ENCODE data around the gene DPEP3.

The DPEP3 gene

DNA sequence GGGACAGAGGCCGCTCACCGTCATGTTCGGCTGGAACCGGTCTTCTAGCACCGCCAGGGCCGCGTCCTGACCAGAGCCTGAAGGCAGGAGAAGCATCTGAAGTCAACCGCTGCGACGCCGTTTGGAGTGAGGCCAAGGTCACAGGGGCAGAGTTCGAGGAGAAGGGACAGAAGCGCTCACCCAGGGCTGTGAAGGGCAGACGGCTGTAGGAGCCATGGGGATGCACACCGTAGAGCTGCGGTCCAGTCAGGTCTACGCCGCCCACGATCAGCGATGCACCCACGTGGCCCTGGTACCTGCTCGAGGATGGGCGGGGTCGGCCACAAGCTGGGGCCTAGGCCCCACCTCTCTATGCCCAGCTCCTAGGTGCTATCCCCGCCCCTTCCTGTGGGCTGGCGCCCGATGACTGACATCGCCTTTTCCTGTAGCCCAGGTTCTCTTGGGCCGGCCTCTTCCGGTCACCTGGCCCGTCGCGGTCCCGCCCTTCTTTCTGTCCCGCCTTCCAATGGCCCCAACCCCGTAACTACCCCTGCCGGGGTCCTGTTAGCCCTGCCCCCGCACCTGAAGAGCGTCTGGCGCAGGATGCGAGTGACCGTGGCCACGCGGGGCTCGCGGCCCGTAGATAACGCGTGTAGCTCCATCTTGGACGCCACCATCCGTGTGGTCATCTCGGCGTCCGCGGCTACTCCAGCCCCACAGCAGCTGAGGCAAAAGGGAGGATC, 44.7 kb downstream of the DPEP3 start:
- H3K4me3 ChIP-seq (ENCODE audit: low read length in 2 of 2): peak overlapping the region; percentile 98
- H3K36me3 ChIP-seq (ENCODE audit: control insufficient read depth in 2 of 2, insufficient read depth in 2 of 2, low read length in 2 of 2): peaks cover 7 to 13% of the 10 kb centered on the region in 2 donors
- peak overlapping the region; percentile 84 for H3K9ac ChIP-seq (ENCODE audit: low read length in 2 of 2)
- H3K27ac ChIP-seq (ENCODE audit: low read length): peak overlapping the region; percentile 76
- peaks cover 29% of the 10 kb centered on the region for H3K4me1 ChIP-seq (ENCODE audit: control insufficient read depth, insufficient read depth, low read length)
- H3K27me3 ChIP-seq (ENCODE audit: control insufficient read depth in 1 of 2, insufficient read depth in 2 of 2, low read length in 2 of 2): no peaks in the 10 kb centered on the region
- no peaks in the 10 kb centered on the region for H3K9me3 ChIP-seq (ENCODE audit: control insufficient read depth in 2 of 2, low read length in 2 of 2)

DNA sequence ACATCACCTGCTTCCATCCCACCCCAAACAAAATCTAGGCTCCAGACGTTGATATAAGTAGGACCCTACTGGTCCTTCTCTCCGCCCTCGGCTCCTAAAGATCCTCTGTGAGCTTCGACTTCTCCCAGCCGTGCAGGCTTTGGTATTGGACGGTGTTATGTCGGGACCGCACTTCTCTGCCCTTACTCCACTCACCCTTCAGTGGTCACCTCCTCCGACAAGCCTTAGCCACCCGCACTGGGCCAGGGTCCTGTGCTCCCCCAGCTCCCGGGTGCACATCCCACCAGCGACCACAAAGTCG, 45.2 kb downstream of the DPEP3 start:
- Histone ChIP-seq H3K27me3 (ENCODE audit: control insufficient read depth in 1 of 2, insufficient read depth in 2 of 2, low read length in 2 of 2) (no peaks in the 10 kb centered on the region), H3K9me3 (ENCODE audit: control insufficient read depth in 2 of 2, low read length in 2 of 2) (no peaks in the 10 kb centered on the region), H3K36me3 (ENCODE audit: control insufficient read depth in 2 of 2, insufficient read depth in 2 of 2, low read length in 2 of 2) (peaks cover 6 to 13% of the 10 kb centered on the region in 2 donors), H3K27ac (ENCODE audit: low read length) (peak overlapping the region; percentile 76), H3K9ac (ENCODE audit: low read length in 2 of 2) (peak overlapping the region; percentile 75 to 84), H3K4me3 (ENCODE audit: low read length in 2 of 2) (peak overlapping the region; percentile 98), H3K4me1 (ENCODE audit: control insufficient read depth, insufficient read depth, low read length) (peaks cover 26% of the 10 kb centered on the region)

DNA sequence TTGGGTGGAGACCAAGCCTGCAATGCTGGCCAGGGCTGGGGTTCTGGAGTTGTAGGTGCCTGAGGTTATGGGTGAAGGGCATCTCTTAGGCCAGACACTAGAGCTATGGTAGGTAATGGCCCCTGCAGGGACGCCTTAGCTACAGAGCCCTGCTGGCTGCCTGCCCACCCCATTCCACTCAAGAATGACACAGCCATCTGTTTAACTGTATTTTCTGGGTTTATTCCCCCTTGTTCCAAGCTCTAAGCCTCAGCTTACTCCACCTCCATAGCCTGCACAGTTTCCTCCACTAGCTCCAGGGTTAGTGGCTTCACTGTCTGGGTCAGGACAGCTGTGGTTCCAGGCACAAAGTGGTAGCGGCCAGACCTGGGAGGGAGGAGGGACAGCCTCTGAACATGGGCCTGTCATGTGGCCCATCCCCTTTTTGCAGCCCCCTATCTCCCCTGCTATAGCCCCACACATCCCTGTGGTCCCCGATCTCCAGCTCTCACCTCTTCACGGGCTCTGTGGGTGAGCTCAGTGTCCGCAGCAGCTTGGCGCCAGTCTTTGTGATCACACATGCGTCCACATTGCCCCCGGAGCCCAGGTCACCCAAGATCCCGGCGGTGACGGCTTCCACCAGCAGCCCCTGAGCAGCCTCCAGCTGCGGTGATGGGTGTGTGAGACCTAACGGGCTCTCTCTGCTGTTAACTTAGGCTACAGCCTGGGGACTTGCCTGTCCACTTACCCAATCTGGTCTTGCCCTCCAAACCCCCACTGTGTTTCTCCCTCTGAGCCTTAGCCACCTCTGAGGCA, 45.8 kb downstream of the DPEP3 start:
- Histone ChIP-seq H3K36me3 (ENCODE audit: control insufficient read depth in 2 of 2, insufficient read depth in 2 of 2, low read length in 2 of 2) (peaks cover 6 to 11% of the 10 kb centered on the region in 2 donors), H3K4me3 (ENCODE audit: low read length in 2 of 2) (peak overlapping the region; percentile 98), H3K27ac (ENCODE audit: low read length) (peak overlapping the region; percentile 76), H3K9ac (ENCODE audit: low read length in 2 of 2) (peak overlapping the region; percentile 75 to 84), H3K4me1 (ENCODE audit: control insufficient read depth, insufficient read depth, low read length) (peaks cover 23% of the 10 kb centered on the region), H3K9me3 (ENCODE audit: control insufficient read depth in 2 of 2, low read length in 2 of 2) (no peaks in the 10 kb centered on the region), H3K27me3 (ENCODE audit: control insufficient read depth in 1 of 2, insufficient read depth in 2 of 2, low read length in 2 of 2) (no peaks in the 10 kb centered on the region)

DNA sequence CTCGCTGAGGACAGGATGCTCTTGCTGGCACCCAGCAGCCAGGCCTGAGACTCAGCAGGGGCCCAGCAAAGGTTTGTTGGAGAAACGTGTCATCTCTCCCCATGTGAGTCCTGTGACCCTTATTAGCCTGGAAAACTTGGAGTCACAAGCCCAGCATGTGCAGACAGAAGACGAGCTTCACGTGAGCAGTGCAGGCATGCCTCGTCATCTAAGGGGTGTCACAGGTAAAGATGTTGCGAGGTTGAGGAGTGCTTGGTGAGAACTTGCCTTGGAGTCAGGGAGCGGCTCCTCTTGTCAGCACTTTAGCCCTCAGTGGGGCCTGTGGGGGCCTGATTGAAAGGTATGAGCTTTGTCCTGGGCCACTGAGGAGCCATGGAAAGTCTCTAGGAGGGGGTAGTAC, 46.5 kb downstream of the DPEP3 start:
- H3K4me3 ChIP-seq (ENCODE audit: low read length in 2 of 2): no peak overlapping the region
- no peak overlapping the region for H3K9ac ChIP-seq (ENCODE audit: low read length in 2 of 2)
- H3K36me3 ChIP-seq (ENCODE audit: control insufficient read depth in 2 of 2, insufficient read depth in 2 of 2, low read length in 2 of 2): peaks cover 7 to 11% of the 10 kb centered on the region in 2 donors
- H3K4me1 ChIP-seq (ENCODE audit: control insufficient read depth, insufficient read depth, low read length): peaks cover 23% of the 10 kb centered on the region
- no peak overlapping the region for H3K27ac ChIP-seq (ENCODE audit: low read length)
- H3K27me3 ChIP-seq (ENCODE audit: control insufficient read depth in 1 of 2, insufficient read depth in 2 of 2, low read length in 2 of 2): no peaks in the 10 kb centered on the region
- H3K9me3 ChIP-seq (ENCODE audit: control insufficient read depth in 2 of 2, low read length in 2 of 2): no peaks in the 10 kb centered on the region

DNA sequence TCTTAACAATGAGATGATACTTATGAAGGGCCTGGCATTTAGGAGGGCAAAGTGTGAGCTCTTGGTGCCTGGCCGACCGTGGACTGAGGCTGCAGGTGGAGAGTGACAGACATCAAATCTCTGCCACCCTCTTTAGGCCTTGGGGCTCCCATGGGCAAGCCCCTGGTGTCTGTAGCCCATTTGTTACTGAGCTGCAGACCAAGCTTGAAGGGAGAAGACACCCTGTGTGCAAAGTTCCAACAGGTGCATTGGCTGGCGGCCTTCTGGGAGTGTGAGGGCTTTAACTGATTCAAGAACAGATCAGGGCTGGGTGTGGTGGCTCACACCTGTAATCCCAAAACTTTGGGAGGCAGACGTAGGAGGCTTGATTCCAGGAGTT, 47.8 kb downstream of the DPEP3 start:
- Histone ChIP-seq H3K36me3 (ENCODE audit: control insufficient read depth in 2 of 2, insufficient read depth in 2 of 2, low read length in 2 of 2) (peaks cover 15 to 20% of the 10 kb centered on the region in 2 donors), H3K4me3 (ENCODE audit: low read length in 2 of 2) (no peak overlapping the region), H3K4me1 (ENCODE audit: control insufficient read depth, insufficient read depth, low read length) (peaks cover 23% of the 10 kb centered on the region), H3K27ac (ENCODE audit: low read length) (no peak overlapping the region), H3K9ac (ENCODE audit: low read length in 2 of 2) (no peak overlapping the region), H3K27me3 (ENCODE audit: control insufficient read depth in 1 of 2, insufficient read depth in 2 of 2, low read length in 2 of 2) (no peaks in the 10 kb centered on the region), H3K9me3 (ENCODE audit: control insufficient read depth in 2 of 2, low read length in 2 of 2) (no peaks in the 10 kb centered on the region)

DNA sequence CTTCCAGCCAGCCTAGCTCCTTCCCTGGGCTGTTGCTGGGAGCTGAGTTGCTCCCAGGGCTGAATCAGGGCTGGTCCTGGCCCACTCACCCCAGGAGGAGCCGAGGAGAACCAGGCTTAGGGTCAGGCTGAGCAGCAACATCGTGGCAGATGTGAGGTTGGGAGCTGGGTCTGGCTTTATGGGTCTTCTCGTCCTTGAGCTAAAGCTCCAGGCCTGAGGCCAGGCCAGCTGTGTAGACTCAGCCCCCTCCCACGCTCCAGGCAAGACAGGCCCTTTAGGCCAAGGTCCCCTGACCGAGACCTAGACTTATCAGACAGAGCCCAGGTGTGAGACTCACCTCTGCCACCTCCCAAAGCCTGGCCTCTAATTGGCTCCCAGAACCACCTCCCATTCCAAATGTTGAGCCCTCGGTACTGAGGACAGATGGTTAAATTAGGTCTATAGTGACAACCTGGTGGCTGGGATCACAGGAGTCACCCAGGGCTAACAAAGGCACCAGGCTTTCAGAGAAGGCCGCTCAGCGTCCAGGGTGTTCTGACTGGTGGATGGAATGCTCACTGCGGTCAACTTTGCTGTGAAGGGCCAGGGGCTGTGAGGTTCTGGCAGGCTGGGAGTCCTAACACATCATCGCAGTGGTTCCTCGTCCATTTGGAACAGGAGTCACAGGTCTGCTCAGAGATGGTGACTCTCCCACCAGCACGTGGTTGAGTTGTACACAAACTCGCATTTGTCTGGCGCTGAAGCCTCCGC, 48.4 kb downstream of the DPEP3 start, which contains the start of gene CTRL:
Gene CTRL, minus strand, starts transcription at position 151 of the 750 bp plus-strand sequence. Its CDS starts 10 bp downstream, at position 141.
- H3K27me3 ChIP-seq (ENCODE audit: control insufficient read depth in 1 of 2, insufficient read depth in 2 of 2, low read length in 2 of 2): no peaks in the 10 kb centered on the region
- no peak within 1 kb of the TSS for H3K9ac ChIP-seq (ENCODE audit: low read length in 2 of 2)
- no peak within 1 kb of the TSS for H3K27ac ChIP-seq (ENCODE audit: low read length)
- H3K4me3 ChIP-seq (ENCODE audit: low read length in 2 of 2): no peak within 1 kb of the TSS
- H3K9me3 ChIP-seq (ENCODE audit: control insufficient read depth in 2 of 2, low read length in 2 of 2): no peaks in the 10 kb centered on the region
- peaks cover 16 to 21% of the 10 kb centered on the region in 2 donors for H3K36me3 ChIP-seq (ENCODE audit: control insufficient read depth in 2 of 2, insufficient read depth in 2 of 2, low read length in 2 of 2)
- H3K4me1 ChIP-seq (ENCODE audit: control insufficient read depth, insufficient read depth, low read length): peaks cover 20% of the 10 kb centered on the region

DNA sequence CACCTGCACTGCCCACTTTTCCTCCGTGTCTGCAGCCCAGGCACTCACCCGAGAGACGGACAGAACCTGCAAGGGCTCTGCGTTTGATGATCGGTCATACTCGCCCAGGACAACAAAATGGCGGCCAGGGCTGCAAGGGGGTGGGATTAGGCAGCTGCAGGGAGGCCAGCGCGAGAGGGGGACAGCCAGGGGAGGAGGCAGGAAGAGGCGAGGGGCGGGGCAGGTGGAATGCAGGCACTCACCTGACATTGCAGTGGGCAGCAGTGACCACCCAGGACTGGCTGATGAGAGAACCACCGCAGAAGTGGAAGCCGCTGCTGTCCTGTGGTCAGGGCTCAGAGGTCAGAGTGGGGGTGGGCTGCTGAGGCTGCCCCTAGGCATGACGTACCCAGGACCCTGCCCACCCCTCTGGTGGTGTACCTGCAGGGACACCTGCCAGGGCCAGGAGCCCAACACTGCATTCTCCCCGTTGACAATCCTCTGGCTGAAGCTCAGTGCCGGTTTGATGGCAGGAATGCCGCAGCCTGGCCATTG, 49.6 kb downstream of the DPEP3 start:
- Histone ChIP-seq H3K4me1 (ENCODE audit: control insufficient read depth, insufficient read depth, low read length) (peaks cover 29% of the 10 kb centered on the region), H3K36me3 (ENCODE audit: control insufficient read depth in 2 of 2, insufficient read depth in 2 of 2, low read length in 2 of 2) (peaks cover 16 to 21% of the 10 kb centered on the region in 2 donors), H3K27ac (ENCODE audit: low read length) (no peak overlapping the region), H3K9me3 (ENCODE audit: control insufficient read depth in 2 of 2, low read length in 2 of 2) (no peaks in the 10 kb centered on the region), H3K4me3 (ENCODE audit: low read length in 2 of 2) (no peak overlapping the region), H3K27me3 (ENCODE audit: control insufficient read depth in 1 of 2, insufficient read depth in 2 of 2, low read length in 2 of 2) (no peaks in the 10 kb centered on the region), H3K9ac (ENCODE audit: low read length in 2 of 2) (no peak overlapping the region)

DNA sequence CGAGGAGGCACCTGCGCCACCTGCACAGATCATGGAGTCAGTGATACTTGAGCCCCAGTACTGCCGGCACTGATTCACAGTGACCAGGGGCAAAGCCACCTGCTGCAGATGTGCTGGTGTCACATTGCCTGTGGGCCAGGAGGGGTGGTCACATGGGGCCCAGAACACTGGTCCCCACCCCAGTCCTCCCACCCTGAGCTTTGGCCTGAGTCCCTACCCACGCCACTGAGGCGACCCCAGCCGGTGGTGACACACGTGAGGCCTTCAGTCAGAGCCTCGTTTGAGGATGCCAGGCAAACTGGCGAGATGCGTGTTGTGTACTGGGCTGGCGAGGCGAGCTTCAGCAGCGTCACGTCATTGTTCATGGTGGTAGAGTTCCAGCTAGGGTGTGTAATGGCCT, 50.1 kb downstream of the DPEP3 start:
- no peaks in the 10 kb centered on the region for H3K9me3 ChIP-seq (ENCODE audit: control insufficient read depth in 2 of 2, low read length in 2 of 2)
- H3K4me1 ChIP-seq (ENCODE audit: control insufficient read depth, insufficient read depth, low read length): peaks cover 24% of the 10 kb centered on the region
- H3K4me3 ChIP-seq (ENCODE audit: low read length in 2 of 2): no peak overlapping the region
- no peaks in the 10 kb centered on the region for H3K27me3 ChIP-seq (ENCODE audit: control insufficient read depth in 1 of 2, insufficient read depth in 2 of 2, low read length in 2 of 2)
- H3K27ac ChIP-seq (ENCODE audit: low read length): no peak overlapping the region
- H3K36me3 ChIP-seq (ENCODE audit: control insufficient read depth in 2 of 2, insufficient read depth in 2 of 2, low read length in 2 of 2): peaks cover 16 to 21% of the 10 kb centered on the region in 2 donors
- H3K9ac ChIP-seq (ENCODE audit: low read length in 2 of 2): no peak overlapping the region

DNA sequence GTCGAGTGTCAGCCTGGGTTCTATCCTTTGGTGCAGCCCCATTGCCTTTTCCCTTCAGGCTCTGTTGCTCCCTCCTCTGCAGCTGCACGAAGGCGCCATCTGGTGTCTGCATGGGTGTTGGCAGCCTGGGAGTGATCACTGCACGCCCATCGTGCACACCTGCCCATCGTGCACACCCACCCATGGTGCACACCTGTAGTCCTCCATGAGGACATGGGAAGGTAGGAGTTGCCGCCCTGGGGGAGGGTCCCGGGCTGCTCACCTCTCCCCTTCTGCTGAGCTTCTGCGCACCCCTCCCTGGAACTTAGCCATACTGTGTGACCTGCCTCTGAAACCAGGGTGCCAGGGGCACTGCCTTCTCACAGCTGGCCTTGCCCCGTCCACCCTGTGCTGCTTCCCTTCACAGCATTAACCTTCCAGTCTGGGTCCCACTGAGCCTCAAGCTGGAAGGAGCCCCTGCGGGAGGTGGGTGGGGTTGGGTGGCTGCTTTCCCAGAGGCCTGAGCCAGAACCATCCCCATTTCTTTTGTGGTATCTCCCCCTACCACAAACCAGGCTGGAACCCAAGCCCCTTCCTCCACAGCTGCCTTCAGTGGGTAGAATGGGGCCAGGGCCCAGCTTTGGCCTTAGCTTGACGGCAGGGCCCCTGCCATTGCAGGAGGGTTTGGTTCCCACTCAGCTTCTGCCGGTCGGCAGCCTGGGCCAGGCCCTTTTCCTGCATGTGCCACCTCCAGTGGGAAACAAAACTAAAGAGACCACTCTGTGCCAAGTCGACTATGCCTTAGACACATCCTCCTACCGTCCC, 51.5 kb downstream of the DPEP3 start:
- peaks cover 20% of the 10 kb centered on the region for H3K4me1 ChIP-seq (ENCODE audit: control insufficient read depth, insufficient read depth, low read length)
- no peak overlapping the region for H3K27ac ChIP-seq (ENCODE audit: low read length)
- H3K27me3 ChIP-seq (ENCODE audit: control insufficient read depth in 1 of 2, insufficient read depth in 2 of 2, low read length in 2 of 2): no peaks in the 10 kb centered on the region
- H3K9ac ChIP-seq (ENCODE audit: low read length in 2 of 2): no peak overlapping the region
- H3K4me3 ChIP-seq (ENCODE audit: low read length in 2 of 2): no peak overlapping the region
- H3K36me3 ChIP-seq (ENCODE audit: control insufficient read depth in 2 of 2, insufficient read depth in 2 of 2, low read length in 2 of 2): peaks cover 16 to 20% of the 10 kb centered on the region in 2 donors
- no peaks in the 10 kb centered on the region for H3K9me3 ChIP-seq (ENCODE audit: control insufficient read depth in 2 of 2, low read length in 2 of 2)

DNA sequence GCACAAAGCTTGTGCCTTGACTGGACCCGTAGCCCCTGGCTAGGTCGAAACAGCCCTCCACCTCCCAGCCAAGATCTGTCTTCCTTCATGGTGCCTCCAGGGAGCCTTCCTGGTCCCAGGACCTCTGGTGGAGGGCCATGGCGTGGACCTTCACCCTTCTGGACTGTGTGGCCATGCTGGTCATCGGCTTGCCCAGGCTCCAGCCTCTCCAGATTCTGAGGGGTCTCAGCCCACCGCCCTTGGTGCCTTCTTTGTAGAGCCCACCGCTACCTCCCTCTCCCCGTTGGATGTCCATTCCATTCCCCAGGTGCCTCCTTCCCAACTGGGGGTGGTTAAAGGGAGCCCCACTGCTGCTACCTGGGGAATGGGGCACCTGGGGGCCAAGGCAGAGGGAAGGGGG, 52.2 kb downstream of the DPEP3 start:
- Histone ChIP-seq H3K9ac (ENCODE audit: low read length in 2 of 2) (no peak overlapping the region), H3K9me3 (ENCODE audit: control insufficient read depth in 2 of 2, low read length in 2 of 2) (no peaks in the 10 kb centered on the region), H3K4me3 (ENCODE audit: low read length in 2 of 2) (no peak overlapping the region), H3K27me3 (ENCODE audit: control insufficient read depth in 1 of 2, insufficient read depth in 2 of 2, low read length in 2 of 2) (no peaks in the 10 kb centered on the region), H3K36me3 (ENCODE audit: control insufficient read depth in 2 of 2, insufficient read depth in 2 of 2, low read length in 2 of 2) (peaks cover 19 to 21% of the 10 kb centered on the region in 2 donors), H3K27ac (ENCODE audit: low read length) (no peak overlapping the region), H3K4me1 (ENCODE audit: control insufficient read depth, insufficient read depth, low read length) (peaks cover 25% of the 10 kb centered on the region)
